Measurements from ENCODE around the gene DTD1.
A peak's percentile ranks its signal among the peaks of the same experiment; 100 is the strongest.

DTD1 gene

DNA sequence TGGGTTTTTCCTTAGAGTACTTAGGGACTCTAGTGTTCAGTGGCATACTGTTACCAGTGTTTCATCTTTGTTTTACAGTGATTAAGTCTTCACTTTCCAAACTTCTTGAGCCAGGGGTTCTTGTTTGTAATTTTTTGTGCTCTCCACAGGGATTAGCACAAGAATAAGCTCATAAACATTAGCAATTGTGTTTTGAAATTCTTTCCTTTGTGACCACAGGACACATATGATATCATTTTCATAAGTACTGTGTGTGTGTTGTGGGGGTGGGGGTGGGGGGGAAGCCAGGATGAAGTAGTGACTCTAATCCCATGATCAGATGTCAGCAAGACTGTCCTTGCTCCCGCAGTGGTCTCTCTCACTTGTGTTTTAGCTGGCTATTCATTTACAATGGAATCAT, 124.3 kb downstream of the DTD1 start:
- DNase-seq, result no peak

DNA sequence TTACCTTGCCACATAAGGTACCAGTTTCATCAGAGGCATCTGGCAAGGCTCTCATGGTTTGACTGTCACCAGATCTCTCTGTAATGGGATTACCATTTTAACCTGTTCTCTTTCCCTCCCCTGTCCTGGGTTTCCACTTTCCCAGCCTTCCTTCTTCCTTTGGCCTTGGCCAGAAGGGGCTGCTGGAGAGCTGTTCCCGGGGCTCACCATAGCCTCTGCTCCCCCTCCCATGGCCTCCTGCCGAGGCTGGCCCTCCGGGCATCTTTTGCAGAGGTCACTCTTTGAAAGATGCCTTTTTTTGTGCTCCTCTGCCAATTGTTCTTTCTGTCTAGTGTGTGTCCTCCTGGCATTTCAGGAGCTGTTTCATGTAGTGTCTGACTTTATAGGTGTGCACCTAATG, 125.0 kb downstream of the DTD1 start:
- DNase-seq, result no peak

DNA sequence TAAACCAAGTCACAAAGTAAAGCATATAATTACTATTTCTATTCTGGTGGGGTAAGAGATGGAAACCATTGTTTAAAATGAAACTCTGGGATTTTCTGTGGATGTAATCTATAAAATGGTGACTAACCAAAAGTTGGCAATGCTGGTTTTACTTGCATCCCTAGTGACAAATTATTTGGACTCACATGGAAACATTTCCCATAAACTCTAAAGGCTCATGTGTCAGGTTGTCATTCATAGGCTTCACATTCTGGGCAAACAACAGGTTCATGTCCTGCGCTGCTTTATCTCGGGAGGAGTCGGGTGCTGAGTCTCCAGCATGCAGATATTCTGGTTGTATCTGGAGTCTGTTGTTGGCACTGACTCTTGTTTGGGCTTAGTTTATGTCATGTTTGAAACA, 127.7 kb downstream of the DTD1 start:
- no peak for DNase-seq

DNA sequence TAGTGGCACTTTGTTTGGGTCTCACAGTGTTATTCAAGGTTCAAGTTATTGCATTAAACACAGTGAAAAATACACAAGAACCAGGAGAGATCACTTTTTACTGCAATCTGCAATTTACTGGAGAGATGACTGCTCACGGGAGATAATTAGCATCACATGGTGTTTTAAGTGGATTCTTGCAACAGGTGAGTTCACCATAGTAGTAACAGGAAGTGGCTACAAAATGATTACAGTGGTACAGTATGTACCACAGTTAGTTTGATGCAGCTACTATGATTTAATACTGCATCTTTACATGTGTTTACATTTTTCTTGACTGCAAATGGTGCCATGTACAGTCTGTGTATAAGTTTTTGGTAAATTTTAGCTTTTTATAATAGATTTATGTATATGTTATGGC, 129.2 kb downstream of the DTD1 start:
- peak in 1 of 5 experiments; percentile 34 for DNase-seq

DNA sequence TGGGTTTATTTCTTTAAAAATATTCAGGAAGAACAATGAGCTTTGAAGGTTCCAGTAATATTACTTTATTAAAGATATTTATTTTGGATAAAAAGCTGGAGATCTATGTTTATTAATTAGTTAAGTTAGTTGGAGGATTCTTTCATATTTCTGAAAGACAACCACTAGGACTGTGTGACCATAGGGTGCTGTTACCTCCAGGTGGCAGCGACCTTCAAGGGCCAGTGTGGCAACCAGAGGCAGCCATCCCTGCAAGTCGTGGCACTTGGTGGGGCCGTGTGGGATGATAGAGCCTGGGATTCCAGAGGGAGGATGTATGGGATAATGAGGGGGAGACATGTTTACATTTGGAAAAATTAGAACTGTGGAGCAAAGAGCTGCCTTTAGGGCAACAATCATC, 130.3 kb downstream of the DTD1 start:
- DNase-seq, result no peak

DNA sequence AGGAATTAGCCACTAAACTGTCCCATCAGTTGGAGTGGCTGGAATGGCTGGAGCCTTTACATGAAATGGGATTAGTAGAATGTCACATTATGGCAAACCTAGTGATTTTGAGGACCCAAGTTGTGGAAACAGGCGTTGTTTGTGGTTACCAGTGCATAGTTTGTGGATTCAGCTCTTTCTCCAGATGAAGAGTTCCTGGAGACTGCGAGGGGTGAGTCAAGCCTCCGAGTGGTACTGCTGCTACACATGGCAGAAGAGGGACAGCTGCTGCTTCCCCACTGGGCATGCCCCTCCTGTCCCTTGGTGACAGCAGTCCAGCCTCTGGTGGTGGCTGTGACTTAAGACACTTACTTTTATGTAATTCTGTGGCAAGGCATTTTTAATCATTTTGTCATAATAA, 131.6 kb downstream of the DTD1 start:
- DNase-seq, result no peak

DNA sequence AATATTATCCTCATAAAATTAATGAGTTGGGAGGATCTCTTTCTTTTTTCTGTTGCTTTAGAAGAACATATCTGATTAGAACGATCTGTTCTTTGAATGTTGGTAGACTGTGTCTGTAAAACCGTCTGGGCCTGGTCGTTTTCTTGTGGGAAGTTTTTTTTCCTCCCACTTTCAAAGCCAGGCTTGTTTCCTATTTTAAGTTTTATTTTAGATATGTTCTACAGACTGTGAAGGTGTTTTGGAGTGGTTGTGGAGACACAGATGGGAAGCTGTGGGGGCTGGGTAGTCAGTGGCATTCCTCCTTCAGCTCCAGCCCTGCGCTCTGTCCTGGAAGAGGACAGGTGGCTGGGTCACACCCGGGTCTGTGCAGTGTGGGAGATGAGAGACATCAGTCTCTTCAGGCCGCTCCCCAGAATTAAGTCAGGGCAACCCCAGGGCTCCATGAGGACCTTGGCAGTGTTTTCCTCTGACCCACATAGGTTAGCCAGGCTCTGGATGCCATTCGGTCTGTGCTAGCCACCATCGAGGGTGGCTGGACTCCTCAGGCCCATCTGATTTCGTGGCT, 133.8 kb downstream of the DTD1 start:
- DNase-seq, result no peak

DNA sequence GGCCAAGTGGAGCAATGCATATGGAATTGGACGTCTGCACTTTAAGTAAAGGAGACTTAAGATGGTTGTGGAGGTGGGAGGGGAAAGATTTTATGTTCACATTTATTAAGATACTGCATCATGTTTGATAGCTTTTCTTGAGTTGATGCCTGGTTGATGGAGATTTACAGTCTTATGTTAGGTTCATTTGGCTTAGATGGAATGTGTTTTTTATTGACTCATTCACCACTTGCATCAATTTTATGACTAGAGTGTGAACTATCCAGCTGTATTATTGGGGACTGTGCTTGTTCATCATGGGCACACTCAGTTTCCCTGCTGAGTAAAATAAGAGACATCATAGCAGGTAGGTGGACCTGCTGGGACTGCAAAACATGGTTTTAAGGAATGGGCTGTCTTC, 134.5 kb downstream of the DTD1 start:
- no peak for DNase-seq

DNA sequence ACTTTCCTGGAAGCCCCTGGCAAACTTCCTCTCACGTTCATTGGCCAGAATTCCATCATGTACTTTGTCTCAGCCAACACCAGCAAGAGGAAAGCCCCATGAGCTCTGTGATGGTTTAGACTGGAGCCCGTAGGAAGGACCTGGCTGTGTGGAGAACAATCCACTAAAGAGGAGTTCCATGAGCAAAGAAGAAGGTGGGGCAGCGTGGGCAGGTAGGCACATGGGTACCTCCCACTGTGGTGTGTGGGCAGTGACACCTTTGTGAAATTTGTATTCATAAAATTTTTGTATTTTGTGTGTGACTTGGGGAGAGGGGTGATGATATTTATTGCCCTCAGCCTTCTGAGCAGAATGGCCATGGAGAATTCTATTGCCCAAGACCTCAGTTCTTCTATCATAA, 136.2 kb downstream of the DTD1 start:
- DNase-seq, result no peak

DNA sequence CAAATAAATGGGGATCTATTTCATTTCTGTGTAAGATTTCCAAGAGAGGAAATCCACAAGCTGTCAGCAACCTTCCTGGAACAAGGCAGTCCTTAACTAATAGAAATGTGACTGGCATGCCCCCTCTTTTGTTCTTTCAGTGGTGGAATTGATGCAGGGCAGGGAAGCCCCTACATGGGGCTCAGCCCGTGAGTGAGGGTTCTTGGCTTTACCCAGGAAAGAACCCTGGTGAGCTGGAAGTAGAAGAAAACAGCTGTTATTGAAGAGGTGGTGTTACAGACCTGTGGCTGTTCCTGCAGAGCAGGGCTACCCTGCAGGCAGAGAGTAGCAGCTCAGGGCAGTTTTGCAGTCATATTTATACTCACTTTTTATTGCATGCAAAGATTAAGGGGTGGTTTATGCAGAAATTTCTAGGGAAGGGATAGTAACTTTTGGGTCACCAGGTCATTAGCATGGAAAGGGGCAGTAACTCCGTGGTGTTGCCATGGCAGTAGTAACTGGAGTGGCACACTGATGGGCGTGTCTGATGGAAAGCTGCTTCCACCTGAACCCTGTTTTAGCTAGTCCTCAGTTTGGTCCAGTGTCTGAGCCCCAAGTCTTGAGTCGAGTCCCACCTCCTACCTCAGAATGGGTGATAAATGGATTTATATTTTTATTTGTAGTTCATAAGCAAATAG, 137.1 kb downstream of the DTD1 start:
- no peak for DNase-seq

DNA sequence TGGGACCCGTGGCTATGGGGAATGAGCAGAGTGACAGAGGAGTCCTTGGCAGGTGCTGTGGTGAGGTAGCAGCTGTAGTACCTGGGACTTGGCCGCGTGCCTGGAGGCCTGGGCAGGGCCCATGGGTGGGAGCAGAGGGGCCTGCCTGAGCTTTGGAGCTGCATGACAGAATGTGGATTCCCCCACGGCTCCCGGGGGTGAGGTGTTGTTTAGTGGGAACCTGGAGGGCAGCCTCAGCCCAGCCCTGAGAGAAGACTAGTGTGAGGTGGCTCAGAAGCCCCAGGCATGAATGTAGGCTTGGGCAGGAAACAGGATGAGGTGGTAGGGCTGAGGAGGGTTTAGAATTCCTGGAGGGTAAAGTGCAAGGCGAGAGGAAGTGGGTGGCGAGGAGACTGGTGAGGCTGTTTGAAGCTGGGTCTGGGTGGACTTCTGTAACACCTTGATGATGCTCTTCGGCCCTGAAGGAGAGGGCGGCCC, 139.2 kb downstream of the DTD1 start:
- DNase-seq, result no peak

DNA sequence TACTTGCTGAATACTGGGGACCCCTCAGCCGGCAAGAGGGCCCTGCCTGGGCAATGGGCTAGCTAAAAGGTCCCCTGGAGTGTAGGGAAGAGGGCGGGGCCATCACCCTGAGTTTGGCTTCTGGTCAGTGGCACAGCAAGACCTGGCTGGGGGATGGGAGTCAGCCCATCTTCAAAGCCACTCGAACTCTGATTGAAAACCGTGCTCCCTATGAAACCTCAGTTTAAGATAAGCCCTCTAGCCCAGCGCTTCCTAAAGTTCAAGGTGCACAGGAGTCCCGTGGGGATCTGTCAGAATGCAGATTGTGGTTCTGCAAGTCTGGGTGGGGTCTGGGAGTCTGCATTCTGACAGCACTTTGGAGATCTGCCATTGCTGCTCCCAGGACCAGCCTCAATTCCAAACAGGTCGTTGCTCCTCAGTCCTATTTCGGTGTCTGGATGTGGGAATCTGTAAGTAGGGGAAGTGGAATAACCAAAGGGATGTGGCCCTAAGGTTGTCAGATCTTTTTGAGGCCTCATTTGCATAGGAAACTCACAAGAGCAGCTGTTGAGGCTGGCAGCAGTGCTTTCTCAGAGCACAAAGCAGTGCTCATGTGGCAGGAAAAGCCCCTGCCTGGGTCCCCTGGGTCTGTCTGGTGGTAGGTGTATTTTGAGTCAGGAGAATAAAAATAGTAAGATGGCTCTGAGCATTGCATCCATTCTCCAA, 140.5 kb downstream of the DTD1 start:
- DNase-seq, result no peak

DNA sequence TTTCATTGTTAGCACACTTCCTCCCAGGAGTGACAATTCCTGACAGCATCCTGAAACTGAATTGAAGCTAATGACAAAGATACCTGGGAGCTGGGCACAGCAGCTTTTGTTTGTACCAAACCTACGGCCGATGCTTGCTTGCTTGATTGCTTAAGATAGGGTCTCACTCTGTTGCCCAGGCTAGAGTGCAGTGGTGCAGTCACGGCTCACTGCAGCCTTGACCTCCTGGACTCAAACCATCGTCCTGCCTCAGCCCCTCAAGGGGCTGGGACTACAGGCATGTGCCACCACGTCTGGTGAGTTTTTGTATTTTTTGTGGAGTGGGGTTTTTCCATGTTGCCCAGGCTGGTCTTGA, 141.0 kb downstream of the DTD1 start:
- no peak for DNase-seq

DNA sequence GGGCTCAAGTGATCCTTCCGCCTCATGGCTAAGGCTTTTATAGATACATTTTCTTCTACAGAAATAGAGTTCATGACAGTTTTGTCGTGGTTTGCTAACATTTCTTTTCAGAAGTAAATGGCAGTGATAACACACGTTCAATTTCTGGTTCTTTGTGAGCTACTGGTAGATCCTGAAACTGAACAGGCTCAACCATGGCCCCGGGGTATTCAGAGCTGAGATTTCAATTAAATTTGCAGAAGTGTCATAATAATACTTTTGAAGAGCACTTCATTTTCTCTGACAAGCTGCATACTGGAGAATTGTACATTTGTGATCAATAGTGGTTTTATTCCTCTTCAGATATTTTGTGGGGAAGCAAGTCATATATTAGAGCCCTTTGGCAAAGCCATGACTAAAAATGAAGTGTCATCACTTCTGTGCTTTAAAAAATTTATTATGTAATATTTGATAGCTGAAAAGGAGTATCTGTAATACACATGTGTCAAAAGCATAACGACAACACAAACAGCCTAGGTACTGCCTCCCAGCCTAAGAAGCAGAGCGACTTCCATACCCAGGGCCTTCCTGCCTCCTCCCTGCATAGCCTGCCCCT, 141.5 kb downstream of the DTD1 start:
- DNase-seq, result no peak

DNA sequence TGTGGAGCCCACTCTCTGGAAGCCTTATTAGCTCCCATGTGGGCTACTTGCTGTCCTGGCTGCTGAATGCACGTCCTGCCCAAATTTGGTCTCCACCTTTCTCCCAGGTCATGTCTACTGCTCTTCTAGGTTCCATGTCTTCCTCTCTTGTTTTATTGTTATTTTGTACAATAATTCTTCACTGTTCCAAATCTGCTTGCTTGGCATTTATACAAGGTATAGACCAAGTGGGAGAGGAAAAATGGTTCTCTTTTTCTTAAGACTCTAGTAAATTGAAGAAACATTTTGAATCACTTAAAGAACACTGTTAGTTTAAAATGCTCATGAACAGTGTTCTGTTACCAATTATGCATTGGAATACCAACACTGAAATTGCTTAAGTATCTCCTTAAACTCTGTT, 144.1 kb downstream of the DTD1 start:
- no peak for DNase-seq

DNA sequence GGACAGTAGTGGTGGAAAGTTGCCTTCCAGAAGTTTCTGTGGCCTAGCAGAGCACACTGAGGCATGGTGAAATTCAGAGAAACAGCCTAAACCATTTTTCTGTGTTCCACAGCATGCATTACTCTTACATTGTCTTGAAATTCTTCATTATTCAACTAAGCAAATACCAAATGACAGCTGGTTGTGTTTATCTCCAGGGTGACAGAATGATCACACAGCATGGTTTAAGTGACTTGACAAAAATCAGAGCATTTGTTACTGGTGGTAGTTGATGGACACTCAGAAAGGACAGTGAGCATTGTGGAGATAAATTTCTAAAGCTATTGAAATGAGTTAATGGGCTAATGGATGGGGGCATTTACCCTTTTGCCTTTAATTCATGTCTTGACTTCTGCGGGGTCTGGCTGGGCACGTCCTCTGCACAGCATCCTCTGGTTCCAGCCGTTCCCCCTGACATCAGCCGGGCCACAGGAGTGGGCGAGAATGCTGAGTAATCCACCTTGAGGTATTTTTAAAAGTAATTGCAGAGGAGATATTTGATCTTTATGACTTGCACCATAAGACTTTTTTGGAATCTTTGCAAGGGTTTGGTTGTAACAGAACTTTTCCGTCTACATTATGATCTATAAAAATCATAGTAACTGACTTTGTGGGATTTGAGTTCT, 146.8 kb downstream of the DTD1 start:
- no peak for DNase-seq

DNA sequence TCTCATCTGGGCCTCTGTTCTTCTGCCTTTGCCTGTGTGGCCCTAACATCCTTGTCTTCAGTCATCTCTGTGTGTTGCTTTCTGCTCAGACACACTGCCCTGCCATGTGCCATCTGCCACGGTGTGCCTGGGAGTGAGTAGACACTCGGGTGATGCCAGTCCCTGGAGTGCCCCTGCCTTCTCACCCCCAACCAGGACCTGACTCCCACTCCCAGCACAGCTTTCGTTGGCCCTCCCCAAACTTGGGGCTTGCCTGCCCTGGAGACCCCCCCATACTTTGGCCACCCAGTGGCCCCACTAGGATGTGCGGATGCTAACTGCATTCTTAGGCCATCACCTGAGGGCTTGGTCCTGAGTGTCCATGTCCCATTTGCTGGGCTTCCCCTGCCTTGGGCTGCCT, 149.3 kb downstream of the DTD1 start:
- DNase-seq, result no peak

DNA sequence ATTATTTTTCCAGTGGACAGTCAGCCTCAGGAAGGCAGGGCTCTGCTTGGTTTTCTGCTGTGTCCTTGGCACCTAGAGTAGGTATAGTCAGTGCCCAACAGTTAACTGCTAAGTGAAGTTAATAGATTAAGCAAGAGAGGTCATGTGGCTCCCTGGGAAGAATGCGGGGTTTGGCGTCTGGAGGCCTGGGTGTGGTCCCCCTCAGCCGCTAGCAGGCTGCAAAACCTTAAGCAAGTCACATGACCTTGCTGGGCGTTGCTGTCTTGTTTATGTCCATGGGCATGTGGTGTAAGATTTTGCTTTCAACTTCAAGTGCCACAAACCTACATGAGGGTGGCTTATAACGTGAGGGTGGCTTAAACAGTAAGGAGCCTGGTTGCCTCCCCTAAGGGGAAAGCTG, 150.2 kb downstream of the DTD1 start:
- peak in 2 of 5 experiments; percentile 38 to 89 for DNase-seq

DNA sequence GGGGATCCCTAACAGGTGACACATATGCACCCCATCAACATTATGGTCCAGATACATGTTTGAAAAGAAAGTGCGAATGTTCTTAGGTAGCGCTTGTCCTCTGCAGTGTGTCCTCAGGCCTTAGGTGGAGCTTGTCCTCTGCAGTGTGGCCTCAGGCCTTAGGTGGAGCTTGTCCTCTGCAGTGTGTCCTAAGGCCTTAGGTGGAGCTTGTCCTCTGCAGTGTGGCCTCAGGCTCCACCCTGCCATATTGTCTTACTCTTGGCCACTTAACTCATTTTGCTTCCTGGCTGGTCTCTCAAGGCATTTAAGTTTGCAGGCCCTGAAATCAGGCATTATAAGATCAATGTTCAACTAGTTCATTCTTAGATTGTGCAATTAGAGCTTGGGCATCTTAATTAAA, 151.0 kb downstream of the DTD1 start:
- DNase-seq, result no peak

DNA sequence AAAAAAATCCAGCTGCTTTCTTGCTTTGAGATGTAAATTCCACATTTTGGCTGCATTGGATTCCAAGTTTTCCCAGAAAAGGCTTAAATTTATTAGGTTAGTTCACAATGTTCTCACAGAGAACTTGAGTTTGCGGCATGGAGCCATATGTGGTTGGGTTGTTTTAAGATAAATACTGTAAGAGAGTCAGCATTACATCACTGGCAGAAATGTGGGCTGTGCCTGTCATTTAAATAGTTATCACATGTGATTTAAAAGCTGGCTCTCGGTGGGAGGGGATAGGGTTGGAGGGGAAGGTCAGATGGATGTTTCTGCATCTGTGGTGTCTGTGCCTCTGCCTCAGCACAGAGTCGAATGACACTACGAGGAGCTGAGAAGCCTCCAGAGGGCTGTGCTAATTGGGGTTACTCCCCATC, 151.9 kb downstream of the DTD1 start:
- DNase-seq, result no peak

DNA sequence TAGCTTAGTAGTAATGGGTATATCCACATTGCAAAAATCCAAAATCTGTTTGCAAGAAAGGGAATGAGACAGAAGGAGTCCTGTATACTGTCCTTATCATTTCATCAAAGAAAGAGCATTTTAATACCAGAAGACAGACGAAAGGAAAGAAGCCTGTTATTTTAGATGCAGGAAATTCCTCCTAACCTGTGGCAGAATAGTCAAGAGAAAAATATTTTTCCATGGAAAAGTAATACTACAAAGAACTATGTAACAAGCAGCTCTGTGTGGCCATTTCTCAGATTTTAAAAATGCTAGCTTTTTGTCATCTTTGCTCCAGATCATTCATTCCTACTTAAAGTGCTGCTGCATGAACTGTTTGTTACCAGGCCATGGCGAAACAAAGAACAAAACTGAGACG, 152.9 kb downstream of the DTD1 start:
- no peak for DNase-seq

DNA sequence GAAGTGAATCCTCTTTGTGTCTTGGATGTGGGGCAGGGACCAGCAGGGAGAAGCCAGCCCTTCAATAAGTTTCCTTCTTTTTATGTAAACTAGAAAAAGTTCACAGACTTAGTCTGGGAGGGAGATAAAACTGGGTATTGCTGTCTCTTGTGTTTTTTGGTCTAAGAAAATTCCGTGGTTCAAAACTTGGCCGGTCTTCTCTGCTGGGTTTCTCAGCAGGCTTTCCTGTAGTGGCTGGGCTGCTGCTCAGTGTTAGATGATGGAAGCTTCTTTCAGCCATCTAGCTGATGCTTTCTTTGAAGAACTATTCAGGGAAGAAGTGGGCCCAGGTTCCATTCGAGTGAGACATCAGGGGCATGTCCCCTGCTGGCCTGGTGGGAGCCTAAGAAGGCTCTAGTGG, 155.0 kb downstream of the DTD1 start:
- no peak for DNase-seq

DNA sequence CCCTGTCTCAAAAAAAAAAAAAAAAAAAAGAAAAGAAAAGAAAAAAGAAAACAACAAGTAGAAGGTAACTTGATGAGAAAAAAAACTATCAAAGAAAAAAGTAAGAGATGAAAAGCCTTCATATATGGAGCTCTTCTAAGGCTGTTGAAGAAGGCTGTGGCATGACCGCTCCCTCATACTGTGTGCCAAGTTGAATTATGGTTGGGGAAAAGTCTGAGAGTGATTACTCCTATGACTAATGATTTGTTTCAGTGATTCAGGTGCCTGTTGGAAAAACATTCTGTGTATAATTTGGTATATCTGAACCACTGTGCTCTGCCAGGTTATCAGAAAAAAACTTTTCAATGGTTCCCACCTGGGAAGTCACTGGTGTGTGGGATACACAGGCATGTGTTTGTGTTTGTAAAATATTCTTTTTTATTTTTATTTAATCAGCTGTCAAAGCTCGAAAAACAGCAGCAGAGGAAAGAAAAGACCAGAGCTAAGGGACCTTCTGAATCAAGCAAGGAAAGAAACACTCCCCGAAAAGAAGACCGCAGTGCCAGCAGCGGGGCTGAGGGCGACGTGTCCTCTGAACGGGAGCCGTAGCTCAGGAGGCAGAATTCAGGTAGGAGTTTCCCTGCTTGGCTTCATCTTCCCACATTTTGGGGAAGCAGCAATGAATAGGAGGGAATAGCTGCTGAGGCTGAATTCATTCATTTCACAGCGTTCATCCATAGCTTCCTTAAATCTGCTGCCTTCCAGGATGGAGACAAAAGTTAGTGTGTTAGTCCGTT, 156.0 kb downstream of the DTD1 start:
- DNase-seq, result no peak

All from T-helper 2 cell (primary cell).